IMR-90 (cell line): ENCODE measurements around the gene GOLGA8R. TPM values are rescaled to one million over a fixed set of nuclear protein-coding genes. Genes with fewer than 3 reads are reported as not detected.
A peak's percentile ranks its signal among the peaks of the same experiment; 100 is the strongest.
"Not testable (repeated sequence)": the region's sequence is repeated elsewhere in the genome, so short reads cannot be mapped to it uniquely, and the experiment has no call there.

Source experiments
- ATAC-seq: fragments of 200-7000 bp; cut with Tn5 transposase; 2 replicates; pipeline ENCODE4 v1.9.1; 2020; ENCODE audit warnings: low read depth, mild to moderate bottlenecking, moderate library complexity
- BruUV-seq: library from RNA; stranded (reverse); fragments of 400-500 nt; replicated peaks from 2 replicates; lab custom pipeline; 2021; lab: Mats Ljungman, UMichigan
- CTCF ChIA-PET: fragments of 300-600 bp; formaldehyde crosslinking; extraction: SDS; loops from one replicate; lab custom pipeline; 2021; ENCODE audit warnings: antibody characterized with exemption; lab: Yijun Ruan, JAX
- POLR2A ChIA-PET: fragments of 300-600 bp; sonication (Branson Sonifier 250); formaldehyde crosslinking; loops from one replicate; lab custom pipeline; 2022; ENCODE audit warnings: antibody characterized with exemption; ENCODE audit not compliant: unreplicated experiment; lab: Charles Lee
- DNase-seq: peaks from one replicate; pipeline ENCODE4 v3.0.0; 2013
- H2AFZ ChIP-seq: replicated peaks from 2 replicates; pipeline ENCODE3; 2013; ENCODE audit warnings: low read length, mild to moderate bottlenecking; ENCODE audit not compliant: poor library complexity
- H2AK5ac ChIP-seq: 2 replicates; pipeline ENCODE4 v1.6.1; 2013; ENCODE audit warnings: low read depth, low read length, inconsistent platforms
- H2AK9ac ChIP-seq: replicated peaks from 2 replicates; pipeline ENCODE3; 2013; ENCODE audit warnings: mild to moderate bottlenecking, low read depth, low read length, moderate library complexity; ENCODE audit not compliant: poor library complexity
- H2BK120ac ChIP-seq: 2 replicates; pipeline ENCODE4 v1.6.1; 2013; ENCODE audit warnings: low read depth, low read length, inconsistent platforms
- H2BK15ac ChIP-seq: 3 replicates; pipeline ENCODE4 v1.6.1; 2013; ENCODE audit warnings: low read depth, low read length, inconsistent platforms
- H2BK20ac ChIP-seq: 2 replicates; pipeline ENCODE4 v1.6.1; 2013; ENCODE audit warnings: low read depth, mild to moderate bottlenecking, inconsistent platforms, low read length, moderate library complexity
- H2BK5ac ChIP-seq: 2 replicates; pipeline ENCODE4 v1.6.1; 2013; ENCODE audit warnings: mild to moderate bottlenecking, low read depth, low read length, inconsistent platforms; ENCODE audit not compliant: poor library complexity, severe bottlenecking
- H3K14ac ChIP-seq: replicated peaks from 2 replicates; pipeline ENCODE4 v1.6.1; 2013; ENCODE audit warnings: low read depth, low read length, inconsistent platforms
- H3K18ac ChIP-seq: 2 replicates; pipeline ENCODE4 v1.6.1; 2013; ENCODE audit warnings: low read depth, low read length, control low read depth
- H3K23ac ChIP-seq: 2 replicates; pipeline ENCODE4 v1.6.1; 2013; ENCODE audit warnings: low read depth, low read length, inconsistent platforms
- H3K27ac ChIP-seq: 2 replicates; pipeline ENCODE4 v1.5.1; 2013; ENCODE audit warnings: mild to moderate bottlenecking, control low read depth, low read length; ENCODE audit not compliant: insufficient read depth
- H3K27me3 ChIP-seq: 2 replicates; pipeline ENCODE4 v1.6.1; 2013; ENCODE audit warnings: low read length; ENCODE audit not compliant: control insufficient read depth, insufficient read depth
- H3K36me3 ChIP-seq: 2 replicates; pipeline ENCODE4 v1.6.1; 2013; ENCODE audit warnings: low read length, mixed read lengths; ENCODE audit not compliant: control insufficient read depth, insufficient read depth
- H3K4ac ChIP-seq: 2 replicates; pipeline ENCODE4 v1.6.1; 2013; ENCODE audit warnings: low read depth, low read length, inconsistent platforms
- H3K4me1 ChIP-seq: 2 replicates; pipeline ENCODE4 v1.6.1; 2013; ENCODE audit warnings: low read length, mixed read lengths; ENCODE audit not compliant: control insufficient read depth, insufficient read depth
- H3K4me2 ChIP-seq: 2 replicates; pipeline ENCODE4 v1.6.1; 2013; ENCODE audit warnings: low read depth, mild to moderate bottlenecking, control low read depth, low read length, moderate library complexity
- H3K4me3 ChIP-seq: 2 replicates; pipeline ENCODE4 v1.5.1; 2013; ENCODE audit warnings: low read depth, mild to moderate bottlenecking, control low read depth, low read length, moderate library complexity; ENCODE audit not compliant: insufficient read depth
- H3K56ac ChIP-seq: 2 replicates; pipeline ENCODE4 v1.6.1; 2013; ENCODE audit warnings: low read length, inconsistent platforms; ENCODE audit not compliant: insufficient read depth; ENCODE audit errors: extremely low read depth
- H3K79me1 ChIP-seq, 2 experiments: 2 replicates each; pipeline ENCODE4 v1.6.1; 2013; ENCODE audit warnings: low read length in 2 of 2, inconsistent platforms in 1 of 2, low read depth in 1 of 2
- H3K9ac ChIP-seq: 2 replicates; pipeline ENCODE4 v1.6.1; 2013; ENCODE audit warnings: low read depth, low read length, control low read depth
- H3K9me1 ChIP-seq: 2 replicates; pipeline ENCODE4 v1.6.1; 2013; ENCODE audit warnings: low read length, inconsistent platforms; ENCODE audit not compliant: insufficient read depth
- H3K9me3 ChIP-seq: 2 replicates; pipeline ENCODE4 v1.6.1; 2013; ENCODE audit warnings: low read length; ENCODE audit not compliant: control insufficient read depth, insufficient read depth
- H4K20me1 ChIP-seq: 2 replicates; pipeline ENCODE4 v1.6.1; 2013; ENCODE audit warnings: low read length, inconsistent platforms; ENCODE audit not compliant: insufficient read depth
- H4K5ac ChIP-seq: 2 replicates; pipeline ENCODE4 v1.6.1; 2013; ENCODE audit warnings: mild to moderate bottlenecking, low read depth, low read length, control low read depth
- H4K8ac ChIP-seq, 2 experiments: 2 replicates each; pipeline ENCODE4 v1.6.1; 2013; ENCODE audit warnings: low read depth in 2 of 2, low read length in 2 of 2, control low read depth in 1 of 2, inconsistent platforms in 1 of 2
- H4K91ac ChIP-seq: 2 replicates; pipeline ENCODE4 v1.6.1; 2013; ENCODE audit warnings: low read depth, low read length, inconsistent platforms; ENCODE audit not compliant: insufficient read depth
- WGBS, 2 experiments: methylation state at CpG; one replicate each; pipeline versions ENCODE4 v1.1.5 to v1.1.7; 2013; ENCODE audit warnings: missing lambda C conversion rate in 2 of 2; ENCODE audit not compliant: insufficient read length in 1 of 2; ENCODE audit errors: extremely low coverage in 2 of 2; 5-methylcytosine and 5-hydroxymethylcytosine counted together
- dilution Hi-C: fragments of 300-500 bp; cut with HindIII; formaldehyde crosslinking; loops from one replicate; pipeline ENCODE4 v1.14.3; 2018; ENCODE audit warnings: low sequenced_read_pairs; ENCODE audit not compliant: unreplicated experiment
- in situ Hi-C: fragments of 300-500 bp; cut with MboI; formaldehyde crosslinking; loops from 3 replicates; pipeline ENCODE4 v1.14.3; 2019; ENCODE audit warnings: low sequenced_read_pairs, inconsistent platforms, mixed read lengths
- intact Hi-C: fragments of 100-400 bp; cut with micrococcal nuclease; formaldehyde crosslinking; loops from 2 replicates; pipeline ENCODE4 v1.10.0; 2022
- polyA plus RNA-seq, 3 experiments: library from polyadenylated mRNA; depleted of rRNA; stranded (reverse); fragments of >200 nt; gene quantifications; 2 replicates each; pipeline ENCODE4 v1.2.3, GENCODE V29; 2012; ENCODE audit warnings: low replicate concordance in 1 of 3
- total RNA-seq: library from RNA; depleted of rRNA; stranded (reverse); fragments of >200 nt; gene quantifications from 2 replicates; pipeline ENCODE4 v1.2.3, GENCODE V29; 2012

The GOLGA8R gene
- total and polyA plus RNA-seq, 2 of the 4 experiments (the other 2 are of a cell fraction), result 0.72 to 1.4 TPM

- H3K9me3 ChIP-seq, H2AFZ ChIP-seq, H3K4ac ChIP-seq, intact Hi-C loops, H3K9ac ChIP-seq, H4K91ac ChIP-seq, H3K27ac ChIP-seq, dilution Hi-C loops, CTCF ChIA-PET, POLR2A ChIA-PET, H4K5ac ChIP-seq, H2BK20ac ChIP-seq, H3K23ac ChIP-seq, ATAC-seq, H3K4me3 ChIP-seq, H2BK15ac ChIP-seq, H2AK9ac ChIP-seq, H3K4me2 ChIP-seq, BruUV-seq, H3K36me3 ChIP-seq, H3K14ac ChIP-seq, H2AK5ac ChIP-seq, H3K4me1 ChIP-seq, H3K56ac ChIP-seq, H3K9me1 ChIP-seq, DNase-seq, H3K27me3 ChIP-seq, H3K18ac ChIP-seq, in situ Hi-C loops, H4K8ac ChIP-seq, H3K79me1 ChIP-seq, H2BK120ac ChIP-seq, H4K20me1 ChIP-seq: not testable (repeated sequence)
- H2BK5ac ChIP-seq, result peak overlapping the region; percentile 96
- 33% methylated on average over 1 of the region's 4 CpGs; no CpG with 5 or more reads in 1 of the 2 experiments for WGBS, 2 experiments
These were observed 38.2 kb downstream of the GOLGA8R start for GRCh38 chr15:30375872-30376271.

GRCh38 chr15:30374862-30375261 lies 39.2 kb downstream of the GOLGA8R start:
- H3K4ac ChIP-seq, H3K27ac ChIP-seq, H3K4me3 ChIP-seq, DNase-seq, H3K23ac ChIP-seq, H4K5ac ChIP-seq, H2BK15ac ChIP-seq, H3K36me3 ChIP-seq, H3K9me1 ChIP-seq, H3K27me3 ChIP-seq, POLR2A ChIA-PET, H3K9me3 ChIP-seq, BruUV-seq, H3K4me1 ChIP-seq, H4K20me1 ChIP-seq, H2BK120ac ChIP-seq, H2BK20ac ChIP-seq, H3K9ac ChIP-seq, intact Hi-C loops, H4K91ac ChIP-seq, H2AFZ ChIP-seq, H3K4me2 ChIP-seq, H3K56ac ChIP-seq, H3K79me1 ChIP-seq, dilution Hi-C loops, H2AK5ac ChIP-seq, CTCF ChIA-PET, H4K8ac ChIP-seq, H2BK5ac ChIP-seq, H3K14ac ChIP-seq, H3K18ac ChIP-seq, in situ Hi-C loops, H2AK9ac ChIP-seq: not testable (repeated sequence)
- ATAC-seq, result peak; percentile 53
- no CpG with 5 or more reads among the region's 10 CpGs for WGBS, 2 experiments
